ENCODE measurements around the gene ANGPTL2.

The ANGPTL2 gene

DNA sequence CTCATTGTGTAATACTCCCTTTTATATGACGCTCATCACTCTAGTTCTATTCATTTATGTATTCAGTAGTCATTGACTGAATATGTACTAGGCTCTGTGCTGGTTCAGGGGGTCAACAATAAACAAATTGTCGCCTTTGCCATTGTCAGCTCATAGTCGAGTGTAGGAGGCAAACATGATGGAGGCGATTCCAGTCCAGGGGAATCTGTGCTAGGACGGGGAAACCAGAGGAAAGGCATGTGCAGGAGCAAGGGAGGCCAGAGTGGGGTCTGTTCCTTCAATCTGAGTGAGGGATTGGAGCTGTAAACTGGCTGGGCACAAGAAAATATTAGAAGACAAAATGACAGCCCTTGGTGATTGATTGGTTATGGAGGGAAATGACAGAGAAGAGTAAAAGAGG lies 83.9 kb downstream of the ANGPTL2 start:
- H3K4me1 ChIP-seq (ENCODE audit: insufficient read depth, poor library complexity, severe bottlenecking) = no peaks in the 10 kb centered on the region
- no peak for ATAC-seq (ENCODE audit: low read depth)
- DNase-seq (ENCODE audit: low spot score) = no peak
- H3K9me3 ChIP-seq (ENCODE audit: severe bottlenecking) = no peaks in the 10 kb centered on the region
- no peak overlapping the region for H3K4me3 ChIP-seq (ENCODE audit: severe bottlenecking)
- H3K36me3 ChIP-seq (ENCODE audit: low read depth) = no peaks in the 10 kb centered on the region
- H3K27me3 ChIP-seq (ENCODE audit: insufficient read depth, poor library complexity, severe bottlenecking) = no peaks in the 10 kb centered on the region
- no peak overlapping the region for H3K27ac ChIP-seq (ENCODE audit: poor library complexity, severe bottlenecking)
- TF ChIP-seq, protein P1, sequence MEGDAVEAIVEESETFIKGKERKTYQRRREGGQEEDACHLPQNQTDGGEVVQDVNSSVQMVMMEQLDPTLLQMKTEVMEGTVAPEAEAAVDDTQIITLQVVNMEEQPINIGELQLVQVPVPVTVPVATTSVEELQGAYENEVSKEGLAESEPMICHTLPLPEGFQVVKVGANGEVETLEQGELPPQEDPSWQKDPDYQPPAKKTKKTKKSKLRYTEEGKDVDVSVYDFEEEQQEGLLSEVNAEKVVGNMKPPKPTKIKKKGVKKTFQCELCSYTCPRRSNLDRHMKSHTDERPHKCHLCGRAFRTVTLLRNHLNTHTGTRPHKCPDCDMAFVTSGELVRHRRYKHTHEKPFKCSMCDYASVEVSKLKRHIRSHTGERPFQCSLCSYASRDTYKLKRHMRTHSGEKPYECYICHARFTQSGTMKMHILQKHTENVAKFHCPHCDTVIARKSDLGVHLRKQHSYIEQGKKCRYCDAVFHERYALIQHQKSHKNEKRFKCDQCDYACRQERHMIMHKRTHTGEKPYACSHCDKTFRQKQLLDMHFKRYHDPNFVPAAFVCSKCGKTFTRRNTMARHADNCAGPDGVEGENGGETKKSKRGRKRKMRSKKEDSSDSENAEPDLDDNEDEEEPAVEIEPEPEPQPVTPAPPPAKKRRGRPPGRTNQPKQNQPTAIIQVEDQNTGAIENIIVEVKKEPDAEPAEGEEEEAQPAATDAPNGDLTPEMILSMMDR (IDR thresholded peaks at IDR 0.05; ENCODE audit: poor library complexity, severe bottlenecking) = no peak
